GM23338 (cell line): ENCODE results near the gene SLC25A25. TPM values are rescaled to one million over a fixed set of nuclear protein-coding genes. Genes with fewer than 3 reads are reported as not detected.
A peak's percentile ranks its signal among the peaks of the same experiment; 100 is the strongest.

Experiments used
- ATAC-seq: fragments of 200-7000 bp; cut with Tn5 transposase; 3 replicates; pipeline ENCODE4 v1.9.1; 2020
- DNase-seq: peaks from one replicate; pipeline ENCODE4 v3.0.0-alpha.2; 2015; ENCODE audit warnings: low spot score
- H2AFZ ChIP-seq: fragments of 200-600 bp; sonication (generic); 2 replicates; pipeline ENCODE4 v1.8.0; 2016; ENCODE audit warnings: antibody characterized with exemption, mild to moderate bottlenecking, moderate library complexity
- H3F3A ChIP-seq: fragments of 200-600 bp; sonication (generic); replicated peaks from 2 replicates; pipeline ENCODE4 v1.8.0; 2017; ENCODE audit warnings: antibody characterized with exemption, mixed run types, low read depth
- H3K27ac ChIP-seq: fragments of 200-600 bp; sonication (generic); 2 replicates; pipeline ENCODE4 v1.6.1; 2016; ENCODE audit warnings: low read depth
- H3K27me3 ChIP-seq: fragments of 200-600 bp; sonication (generic); 2 replicates; pipeline ENCODE4 v1.8.0; 2016; ENCODE audit warnings: mild to moderate bottlenecking, mixed run types, moderate library complexity; ENCODE audit not compliant: insufficient read depth
- H3K36me3 ChIP-seq: fragments of 200-600 bp; sonication (generic); 2 replicates; pipeline ENCODE4 v1.8.0; 2016; ENCODE audit warnings: mild to moderate bottlenecking; ENCODE audit not compliant: insufficient read depth
- H3K4me1 ChIP-seq: fragments of 200-600 bp; sonication (generic); 2 replicates; pipeline ENCODE4 v1.8.0; 2016; ENCODE audit warnings: mild to moderate bottlenecking, moderate library complexity; ENCODE audit not compliant: insufficient read depth
- H3K4me2 ChIP-seq: fragments of 200-600 bp; sonication (generic); 2 replicates; pipeline ENCODE4 v1.7.1; 2017; ENCODE audit warnings: mixed run types
- H3K4me3 ChIP-seq: fragments of 200-600 bp; sonication (generic); 2 replicates; pipeline ENCODE4 v1.6.1; 2016; ENCODE audit warnings: mixed run types
- H3K79me2 ChIP-seq: fragments of 200-600 bp; sonication (generic); replicated peaks from 2 replicates; pipeline ENCODE4 v1.8.0; 2017; ENCODE audit warnings: mild to moderate bottlenecking; ENCODE audit not compliant: insufficient read depth
- H3K9me2 ChIP-seq: fragments of 200-600 bp; sonication (generic); 2 replicates; pipeline ENCODE4 v1.8.0; 2017; ENCODE audit not compliant: insufficient read depth
- H4K20me1 ChIP-seq: fragments of 200-600 bp; sonication (generic); replicated peaks from 2 replicates; pipeline ENCODE4 v1.8.0; 2017; ENCODE audit warnings: mild to moderate bottlenecking; ENCODE audit not compliant: insufficient read depth
- H3K27ac Mint-ChIP-seq: 2 replicates; pipeline ENCODE4 v1.8.0; 2020; ENCODE audit warnings: inconsistent platforms, mild to moderate bottlenecking, moderate library complexity, mixed read lengths
- H3K27me3 Mint-ChIP-seq: 3 replicates; pipeline ENCODE4 v1.8.0; 2022; ENCODE audit warnings: low read depth, mild to moderate bottlenecking, moderate library complexity, mixed read lengths, inconsistent platforms; ENCODE audit not compliant: insufficient read depth, poor library complexity
- H3K36me3 Mint-ChIP-seq: 3 replicates; pipeline ENCODE4 v1.8.0; 2021; ENCODE audit warnings: low read depth, mild to moderate bottlenecking, inconsistent platforms, moderate library complexity, mixed read lengths
- H3K4me1 Mint-ChIP-seq: 3 replicates; pipeline ENCODE4 v1.8.0; 2020; ENCODE audit warnings: mild to moderate bottlenecking, inconsistent platforms, mixed read lengths
- H3K4me3 Mint-ChIP-seq: 3 replicates; pipeline ENCODE4 v1.8.0; 2021; ENCODE audit warnings: moderate library complexity, mild to moderate bottlenecking, inconsistent platforms, mixed read lengths
- H3K9me3 Mint-ChIP-seq: 3 replicates; pipeline ENCODE4 v1.8.0; 2020; ENCODE audit warnings: moderate library complexity, mild to moderate bottlenecking, inconsistent platforms, mixed read lengths
- CREB1 ChIP-seq: fragments of 250-450 bp; sonication (Bioruptor Pico); IDR thresholded peaks from 2 replicates; pipeline ENCODE4 v1.5.0; 2020; ENCODE audit warnings: low read depth, mild to moderate bottlenecking, moderate library complexity
- EZH2phosphoT487 ChIP-seq: fragments of 200-600 bp; sonication (generic); IDR thresholded peaks from one replicate; pipeline ENCODE4 v1.8.1; 2018; ENCODE audit warnings: antibody characterized with exemption; ENCODE audit not compliant: unreplicated experiment
- JUNB ChIP-seq: IDR thresholded peaks from one replicate; pipeline ENCODE4 v1.6.1; 2016; ENCODE audit warnings: antibody characterized with exemption; ENCODE audit not compliant: unreplicated experiment
- NANOG ChIP-seq: IDR thresholded peaks from 2 replicates; pipeline ENCODE4 v1.6.1; 2016; ENCODE audit warnings: antibody characterized with exemption, borderline replicate concordance
- STAT1 ChIP-seq: IDR thresholded peaks from one replicate; pipeline ENCODE4 v1.6.1; 2016; ENCODE audit warnings: antibody characterized with exemption; ENCODE audit not compliant: unreplicated experiment
- ZNF114 ChIP-seq: fragments of 250-450 bp; sonication (Bioruptor Pico); IDR thresholded peaks from 2 replicates; pipeline ENCODE4 v1.5.0; 2020; ENCODE audit warnings: mild to moderate bottlenecking, moderate library complexity
- ZNF331 ChIP-seq: fragments of 250-450 bp; sonication (Bioruptor Pico); IDR thresholded peaks from 2 replicates; pipeline ENCODE4 v1.5.0; 2020; ENCODE audit warnings: low read depth, mild to moderate bottlenecking, moderate library complexity
- polyA plus RNA-seq: library from polyadenylated mRNA; unstranded; fragments of >200 nt; fragmentation: Nextera tagmentation; extraction: Ambion mirVana; gene quantifications from 2 replicates; pipeline ENCODE4 v1.2.1, GENCODE V29; 2016
- total RNA-seq: library from RNA; depleted of rRNA; stranded (reverse); fragments of >200 nt; shearing (Covaris generic); gene quantifications from 2 replicates; pipeline ENCODE4 v1.2.3, GENCODE V29; 2014
- TF ChIP-seq, protein P1 (sequence below): IDR thresholded peaks from one replicate; pipeline ENCODE4 v1.6.1; 2018; ENCODE audit warnings: antibody characterized with exemption; ENCODE audit not compliant: unreplicated experiment
- TF ChIP-seq, protein P2 (sequence below): IDR thresholded peaks from 2 replicates; pipeline ENCODE4 v1.6.1; 2016; ENCODE audit warnings: antibody characterized with exemption
- TF ChIP-seq, protein P3 (sequence below): fragments of 250-450 bp; sonication (Bioruptor Pico); IDR thresholded peaks from 2 replicates; pipeline ENCODE4 v1.5.0; 2020; ENCODE audit warnings: mild to moderate bottlenecking, moderate library complexity

The SLC25A25 gene
- total and polyA plus RNA-seq, 2 experiments from 2014 or later, result 7.1 to 27.0 TPM

DNA sequence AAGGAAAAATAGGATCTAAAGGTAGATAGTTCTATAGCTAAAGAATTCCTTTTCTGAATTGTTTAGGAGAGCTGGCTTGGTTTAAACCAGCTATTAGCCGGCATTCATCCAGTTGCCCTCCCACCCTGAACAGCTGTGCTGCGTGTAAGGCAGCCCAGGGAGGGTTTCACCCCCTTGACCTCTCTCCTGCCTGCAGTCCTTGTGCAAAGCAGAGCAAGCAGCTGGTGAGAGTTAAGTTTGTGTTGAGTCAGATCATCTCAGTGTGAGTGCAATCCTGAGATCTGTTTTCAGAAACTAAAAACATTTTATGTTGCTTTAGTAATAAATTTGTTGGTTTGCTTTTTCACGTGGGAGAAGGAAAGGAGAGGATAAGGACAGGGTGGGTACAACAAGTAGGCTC is 13.0 kb downstream of the SLC25A25 start (continued):
- TF ChIP-seq, protein P1, sequence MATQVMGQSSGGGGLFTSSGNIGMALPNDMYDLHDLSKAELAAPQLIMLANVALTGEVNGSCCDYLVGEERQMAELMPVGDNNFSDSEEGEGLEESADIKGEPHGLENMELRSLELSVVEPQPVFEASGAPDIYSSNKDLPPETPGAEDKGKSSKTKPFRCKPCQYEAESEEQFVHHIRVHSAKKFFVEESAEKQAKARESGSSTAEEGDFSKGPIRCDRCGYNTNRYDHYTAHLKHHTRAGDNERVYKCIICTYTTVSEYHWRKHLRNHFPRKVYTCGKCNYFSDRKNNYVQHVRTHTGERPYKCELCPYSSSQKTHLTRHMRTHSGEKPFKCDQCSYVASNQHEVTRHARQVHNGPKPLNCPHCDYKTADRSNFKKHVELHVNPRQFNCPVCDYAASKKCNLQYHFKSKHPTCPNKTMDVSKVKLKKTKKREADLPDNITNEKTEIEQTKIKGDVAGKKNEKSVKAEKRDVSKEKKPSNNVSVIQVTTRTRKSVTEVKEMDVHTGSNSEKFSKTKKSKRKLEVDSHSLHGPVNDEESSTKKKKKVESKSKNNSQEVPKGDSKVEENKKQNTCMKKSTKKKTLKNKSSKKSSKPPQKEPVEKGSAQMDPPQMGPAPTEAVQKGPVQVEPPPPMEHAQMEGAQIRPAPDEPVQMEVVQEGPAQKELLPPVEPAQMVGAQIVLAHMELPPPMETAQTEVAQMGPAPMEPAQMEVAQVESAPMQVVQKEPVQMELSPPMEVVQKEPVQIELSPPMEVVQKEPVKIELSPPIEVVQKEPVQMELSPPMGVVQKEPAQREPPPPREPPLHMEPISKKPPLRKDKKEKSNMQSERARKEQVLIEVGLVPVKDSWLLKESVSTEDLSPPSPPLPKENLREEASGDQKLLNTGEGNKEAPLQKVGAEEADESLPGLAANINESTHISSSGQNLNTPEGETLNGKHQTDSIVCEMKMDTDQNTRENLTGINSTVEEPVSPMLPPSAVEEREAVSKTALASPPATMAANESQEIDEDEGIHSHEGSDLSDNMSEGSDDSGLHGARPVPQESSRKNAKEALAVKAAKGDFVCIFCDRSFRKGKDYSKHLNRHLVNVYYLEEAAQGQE, result no peak
- TF ChIP-seq ZNF114 (CRISPR knock-in tag) (no peak), STAT1 (no peak), EZH2phosphoT487 (no peak), JUNB (no peak)
- TF ChIP-seq, protein P2, sequence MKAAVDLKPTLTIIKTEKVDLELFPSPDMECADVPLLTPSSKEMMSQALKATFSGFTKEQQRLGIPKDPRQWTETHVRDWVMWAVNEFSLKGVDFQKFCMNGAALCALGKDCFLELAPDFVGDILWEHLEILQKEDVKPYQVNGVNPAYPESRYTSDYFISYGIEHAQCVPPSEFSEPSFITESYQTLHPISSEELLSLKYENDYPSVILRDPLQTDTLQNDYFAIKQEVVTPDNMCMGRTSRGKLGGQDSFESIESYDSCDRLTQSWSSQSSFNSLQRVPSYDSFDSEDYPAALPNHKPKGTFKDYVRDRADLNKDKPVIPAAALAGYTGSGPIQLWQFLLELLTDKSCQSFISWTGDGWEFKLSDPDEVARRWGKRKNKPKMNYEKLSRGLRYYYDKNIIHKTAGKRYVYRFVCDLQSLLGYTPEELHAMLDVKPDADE, result no peak

DNA sequence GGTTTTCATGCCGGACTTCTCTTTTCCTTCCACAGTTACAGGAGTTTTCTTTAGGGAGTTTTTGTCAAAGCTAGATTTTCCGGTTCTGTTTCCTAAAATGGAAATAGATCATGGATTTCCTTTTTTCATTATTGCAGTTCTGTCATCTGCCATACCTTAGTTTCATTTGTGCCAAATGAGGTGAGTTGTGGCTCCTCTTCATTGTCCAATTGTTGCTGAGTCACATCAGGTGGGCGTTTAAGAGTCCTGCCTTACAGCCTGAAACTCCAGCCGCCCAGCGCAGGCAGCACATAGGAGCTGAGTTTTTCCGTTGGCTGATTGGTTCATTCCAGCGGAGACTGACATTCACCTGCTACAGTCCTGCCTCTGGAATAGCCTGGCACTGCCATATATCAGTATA is 14.1 kb downstream of the SLC25A25 start:
- H3K9me3 Mint-ChIP-seq, result no peaks in the 10 kb centered on the region
- H3K27ac Mint-ChIP-seq, result peak overlapping the region; percentile 97
- Histone ChIP-seq H3F3A (no peaks in the 10 kb centered on the region), H2AFZ (no peak overlapping the region), H3K27ac (peak overlapping the region; percentile 63), H3K4me3 (no peak overlapping the region), H3K27me3 (no peaks in the 10 kb centered on the region), H3K4me2 (no peak overlapping the region), H3K9me2 (no peaks in the 10 kb centered on the region), H3K79me2 (peaks cover 43% of the 10 kb centered on the region), H3K36me3 (no peaks in the 10 kb centered on the region), H3K4me1 (peaks cover 11% of the 10 kb centered on the region), H4K20me1 (0 out of 2 replicates have a peak, but pooled peaks cover 6% of the 10 kb centered on the region)
- peaks cover 9% of the 10 kb centered on the region for H3K36me3 Mint-ChIP-seq
- peaks cover 3% of the 10 kb centered on the region for H3K27me3 Mint-ChIP-seq
- DNase-seq (peak; percentile 47), ATAC-seq (peak; percentile 39)
- H3K4me3 Mint-ChIP-seq, result no peak overlapping the region
- peaks cover 31% of the 10 kb centered on the region for H3K4me1 Mint-ChIP-seq
- TF ChIP-seq STAT1 (no peak), NANOG (no peak), CREB1 (CRISPR knock-in tag) (no peak), ZNF331 (CRISPR knock-in tag) (no peak)
- TF ChIP-seq, protein P3, sequence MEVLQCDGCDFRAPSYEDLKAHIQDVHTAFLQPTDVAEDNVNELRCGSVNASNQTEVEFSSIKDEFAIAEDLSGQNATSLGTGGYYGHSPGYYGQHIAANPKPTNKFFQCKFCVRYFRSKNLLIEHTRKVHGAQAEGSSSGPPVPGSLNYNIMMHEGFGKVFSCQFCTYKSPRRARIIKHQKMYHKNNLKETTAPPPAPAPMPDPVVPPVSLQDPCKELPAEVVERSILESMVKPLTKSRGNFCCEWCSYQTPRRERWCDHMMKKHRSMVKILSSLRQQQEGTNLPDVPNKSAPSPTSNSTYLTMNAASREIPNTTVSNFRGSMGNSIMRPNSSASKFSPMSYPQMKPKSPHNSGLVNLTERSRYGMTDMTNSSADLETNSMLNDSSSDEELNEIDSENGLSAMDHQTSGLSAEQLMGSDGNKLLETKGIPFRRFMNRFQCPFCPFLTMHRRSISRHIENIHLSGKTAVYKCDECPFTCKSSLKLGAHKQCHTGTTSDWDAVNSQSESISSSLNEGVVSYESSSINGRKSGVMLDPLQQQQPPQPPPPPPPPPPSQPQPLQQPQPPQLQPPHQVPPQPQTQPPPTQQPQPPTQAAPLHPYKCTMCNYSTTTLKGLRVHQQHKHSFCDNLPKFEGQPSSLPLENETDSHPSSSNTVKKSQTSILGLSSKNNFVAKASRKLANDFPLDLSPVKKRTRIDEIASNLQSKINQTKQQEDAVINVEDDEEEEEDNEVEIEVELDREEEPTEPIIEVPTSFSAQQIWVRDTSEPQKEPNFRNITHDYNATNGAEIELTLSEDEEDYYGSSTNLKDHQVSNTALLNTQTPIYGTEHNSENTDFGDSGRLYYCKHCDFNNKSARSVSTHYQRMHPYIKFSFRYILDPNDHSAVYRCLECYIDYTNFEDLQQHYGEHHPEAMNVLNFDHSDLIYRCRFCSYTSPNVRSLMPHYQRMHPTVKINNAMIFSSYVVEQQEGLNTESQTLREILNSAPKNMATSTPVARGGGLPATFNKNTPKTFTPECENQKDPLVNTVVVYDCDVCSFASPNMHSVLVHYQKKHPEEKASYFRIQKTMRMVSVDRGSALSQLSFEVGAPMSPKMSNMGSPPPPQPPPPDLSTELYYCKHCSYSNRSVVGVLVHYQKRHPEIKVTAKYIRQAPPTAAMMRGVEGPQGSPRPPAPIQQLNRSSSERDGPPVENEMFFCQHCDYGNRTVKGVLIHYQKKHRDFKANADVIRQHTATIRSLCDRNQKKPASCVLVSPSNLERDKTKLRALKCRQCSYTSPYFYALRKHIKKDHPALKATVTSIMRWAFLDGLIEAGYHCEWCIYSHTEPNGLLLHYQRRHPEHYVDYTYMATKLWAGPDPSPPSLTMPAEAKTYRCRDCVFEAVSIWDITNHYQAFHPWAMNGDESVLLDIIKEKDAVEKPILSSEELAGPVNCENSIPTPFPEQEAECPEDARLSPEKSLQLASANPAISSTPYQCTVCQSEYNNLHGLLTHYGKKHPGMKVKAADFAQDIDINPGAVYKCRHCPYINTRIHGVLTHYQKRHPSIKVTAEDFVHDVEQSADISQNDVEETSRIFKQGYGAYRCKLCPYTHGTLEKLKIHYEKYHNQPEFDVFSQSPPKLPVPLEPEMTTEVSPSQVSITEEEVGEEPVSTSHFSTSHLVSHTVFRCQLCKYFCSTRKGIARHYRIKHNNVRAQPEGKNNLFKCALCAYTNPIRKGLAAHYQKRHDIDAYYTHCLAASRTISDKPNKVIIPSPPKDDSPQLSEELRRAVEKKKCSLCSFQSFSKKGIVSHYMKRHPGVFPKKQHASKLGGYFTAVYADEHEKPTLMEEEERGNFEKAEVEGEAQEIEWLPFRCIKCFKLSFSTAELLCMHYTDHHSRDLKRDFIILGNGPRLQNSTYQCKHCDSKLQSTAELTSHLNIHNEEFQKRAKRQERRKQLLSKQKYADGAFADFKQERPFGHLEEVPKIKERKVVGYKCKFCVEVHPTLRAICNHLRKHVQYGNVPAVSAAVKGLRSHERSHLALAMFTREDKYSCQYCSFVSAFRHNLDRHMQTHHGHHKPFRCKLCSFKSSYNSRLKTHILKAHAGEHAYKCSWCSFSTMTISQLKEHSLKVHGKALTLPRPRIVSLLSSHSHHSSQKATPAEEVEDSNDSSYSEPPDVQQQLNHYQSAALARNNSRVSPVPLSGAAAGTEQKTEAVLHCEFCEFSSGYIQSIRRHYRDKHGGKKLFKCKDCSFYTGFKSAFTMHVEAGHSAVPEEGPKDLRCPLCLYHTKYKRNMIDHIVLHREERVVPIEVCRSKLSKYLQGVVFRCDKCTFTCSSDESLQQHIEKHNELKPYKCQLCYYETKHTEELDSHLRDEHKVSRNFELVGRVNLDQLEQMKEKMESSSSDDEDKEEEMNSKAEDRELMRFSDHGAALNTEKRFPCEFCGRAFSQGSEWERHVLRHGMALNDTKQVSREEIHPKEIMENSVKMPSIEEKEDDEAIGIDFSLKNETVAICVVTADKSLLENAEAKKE, result no peak
- TF ChIP-seq, protein P1, result no peak
